ENCODE measurements around the gene CDH22.

Gene CDH22

DNA sequence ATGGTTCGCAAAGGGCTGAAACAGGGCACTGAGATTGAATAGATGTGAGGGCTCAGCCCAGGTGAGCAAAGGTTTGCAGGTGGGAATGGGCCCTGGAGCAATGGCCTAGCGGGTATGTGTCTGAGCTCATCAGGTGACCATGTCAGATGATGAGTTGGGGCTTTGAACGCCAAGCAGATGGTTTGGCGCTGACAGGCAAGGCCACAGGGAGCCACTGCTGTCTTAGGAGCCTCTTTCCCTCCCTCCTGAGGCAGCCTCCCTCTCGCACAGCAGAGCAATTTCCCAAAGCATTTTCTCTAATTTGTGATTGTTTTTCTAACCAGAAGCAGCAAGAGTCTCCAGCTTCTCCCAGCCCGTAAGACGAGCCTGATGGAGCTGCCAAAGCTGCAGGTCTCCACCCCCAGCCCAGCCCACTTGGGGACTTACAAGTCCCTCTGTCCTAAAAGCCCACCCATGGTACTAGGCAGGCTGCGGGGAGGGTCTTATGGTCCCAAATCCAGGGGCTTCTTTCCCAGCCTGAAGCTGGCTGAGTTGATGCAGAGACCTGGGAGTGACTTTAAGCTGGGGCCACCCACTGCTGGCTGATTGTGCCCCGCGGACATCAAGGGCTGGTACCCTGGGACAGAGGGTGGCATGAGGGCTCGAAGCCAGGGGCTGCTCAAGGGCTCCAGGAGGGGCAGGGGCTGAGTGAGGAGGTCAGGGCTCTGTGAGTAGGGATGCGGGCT, 11.6 kb downstream of the CDH22 start:
- DNase-seq: peak; percentile 95

DNA sequence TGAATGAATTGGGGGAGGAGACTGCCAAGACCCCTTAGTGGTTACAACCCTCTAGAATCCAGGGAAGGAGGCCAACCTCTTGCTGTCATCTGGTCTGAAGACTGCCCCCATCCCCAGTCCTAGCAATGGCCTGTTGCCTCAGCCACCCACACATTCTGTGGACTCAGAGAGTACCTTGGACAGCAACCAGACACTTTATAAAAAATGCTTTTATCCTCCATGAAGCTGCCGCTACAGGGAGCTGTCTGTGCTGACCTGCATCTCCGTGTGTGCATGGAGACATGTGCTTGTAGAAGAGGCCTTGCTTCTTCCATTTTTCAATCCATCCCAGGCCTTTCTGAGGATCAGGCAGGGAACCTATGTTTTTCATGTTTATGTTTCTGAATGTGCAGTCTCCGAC, 15.2 kb downstream of the CDH22 start:
- DNase-seq: no peak

DNA sequence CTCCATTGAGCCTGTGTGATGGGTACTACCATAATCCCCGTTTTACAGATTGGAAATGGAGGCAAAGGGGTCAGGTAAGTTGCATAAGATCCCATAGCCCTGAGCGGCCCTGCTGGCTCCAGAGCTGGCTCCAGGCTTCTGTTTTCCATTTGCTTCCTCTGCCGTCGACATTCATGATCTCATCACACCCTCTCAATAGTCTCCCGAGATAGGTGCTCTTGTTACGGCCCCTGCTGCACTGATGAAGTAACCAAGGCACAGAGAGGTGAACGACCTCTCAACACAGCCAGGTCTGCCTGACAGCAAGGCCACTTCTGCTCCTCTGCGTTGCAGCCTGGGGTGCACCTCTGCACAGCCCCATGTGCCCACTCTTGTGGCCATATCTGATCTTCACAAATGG, 16.9 kb downstream of the CDH22 start:
- DNase-seq: no peak

DNA sequence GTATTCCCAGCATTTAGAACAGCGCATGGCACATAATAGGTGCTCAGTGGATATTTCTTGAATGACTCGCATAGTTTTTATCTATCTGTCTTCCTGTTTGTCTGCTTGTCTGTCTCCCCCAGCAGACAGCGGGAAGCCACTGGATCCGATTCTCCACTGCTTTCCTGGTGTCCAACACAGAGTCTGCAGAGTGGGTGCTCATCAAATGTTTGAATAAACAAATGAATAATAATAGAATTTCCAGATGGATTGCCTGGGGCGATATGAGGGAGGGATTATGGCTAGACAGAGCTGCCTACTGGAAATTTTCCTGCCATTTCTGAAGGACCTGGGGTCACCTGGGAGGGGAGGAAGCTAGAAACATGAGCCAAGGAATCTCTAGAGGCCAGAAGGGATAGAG, 18.9 kb downstream of the CDH22 start:
- peak; percentile 91 for DNase-seq

DNA sequence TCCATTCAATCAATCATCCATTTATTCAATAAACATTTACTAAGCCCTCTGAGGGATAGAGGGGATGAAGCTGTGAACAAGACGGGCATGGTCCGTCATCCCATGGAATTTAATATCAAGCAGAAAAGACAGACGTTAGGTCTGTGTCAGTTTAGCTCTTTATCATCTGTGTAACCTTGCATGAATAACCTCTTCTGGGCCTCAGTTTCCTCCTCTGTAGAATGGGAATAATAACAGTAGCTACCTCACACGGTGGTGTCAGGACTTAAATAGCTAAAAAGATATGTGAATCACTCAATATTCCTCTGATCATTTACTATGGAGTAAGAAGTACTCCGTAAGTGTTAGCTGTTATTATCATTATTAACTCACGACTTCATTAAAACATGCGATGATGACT, 21.3 kb downstream of the CDH22 start:
- no peak for DNase-seq

DNA sequence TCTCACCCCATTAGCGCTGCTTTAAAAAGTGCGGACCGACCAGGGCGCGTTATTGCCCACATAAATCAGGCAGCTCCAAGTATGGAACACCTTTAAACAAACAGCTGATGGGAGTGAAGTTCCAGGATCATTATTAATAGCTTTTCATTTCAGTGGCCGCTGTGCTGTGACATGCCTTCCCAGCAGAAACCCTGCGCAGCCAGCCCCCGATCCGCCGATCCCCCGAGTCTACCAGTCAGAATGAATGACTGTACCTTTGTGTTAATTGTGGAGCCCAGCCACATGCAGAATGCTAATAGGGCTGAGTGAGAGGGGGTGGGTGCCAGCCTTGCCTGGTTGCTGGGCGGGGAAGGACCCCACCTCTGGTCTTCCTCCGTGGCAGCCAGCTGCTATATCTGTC, 21.9 kb downstream of the CDH22 start:
- DNase-seq: no peak

DNA sequence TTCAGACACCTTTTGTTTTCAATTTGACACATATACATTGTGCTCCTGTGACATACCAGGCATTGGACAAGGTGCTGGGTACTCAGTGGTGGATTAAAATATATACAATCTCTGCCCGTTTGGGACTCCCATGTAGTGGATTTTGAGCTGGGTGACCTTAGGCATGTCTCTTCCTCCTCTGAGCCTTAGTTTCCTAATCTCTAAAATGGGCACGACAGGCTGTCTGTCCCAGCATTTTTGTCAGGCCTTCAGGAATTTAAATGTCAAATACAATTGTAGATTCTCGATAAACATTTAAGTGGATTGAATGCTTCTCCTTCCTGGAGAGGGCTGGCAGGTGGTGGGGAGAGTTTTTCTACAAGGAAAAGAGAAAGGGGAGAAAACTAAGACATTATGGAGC, 22.6 kb downstream of the CDH22 start:
- DNase-seq: no peak

DNA sequence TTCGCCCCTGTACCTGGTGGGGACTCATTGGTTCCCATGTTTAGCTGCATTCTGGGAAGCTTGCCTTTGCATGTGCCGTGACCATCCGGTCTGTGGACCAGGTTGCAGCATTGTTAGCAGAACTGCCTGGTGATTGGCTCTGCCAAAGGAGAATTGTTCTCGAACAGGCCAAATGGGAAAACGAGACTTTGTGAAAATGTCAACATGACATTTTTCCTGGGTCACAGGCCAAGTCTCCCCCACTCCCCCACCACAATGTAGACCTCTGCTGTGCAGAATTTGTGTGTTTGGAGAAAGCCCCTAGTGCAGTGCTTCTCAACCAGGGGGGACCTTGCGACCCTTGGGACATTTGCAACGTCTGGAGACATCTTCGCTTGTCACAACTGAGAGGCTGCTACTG, 23.2 kb downstream of the CDH22 start:
- DNase-seq: no peak

DNA sequence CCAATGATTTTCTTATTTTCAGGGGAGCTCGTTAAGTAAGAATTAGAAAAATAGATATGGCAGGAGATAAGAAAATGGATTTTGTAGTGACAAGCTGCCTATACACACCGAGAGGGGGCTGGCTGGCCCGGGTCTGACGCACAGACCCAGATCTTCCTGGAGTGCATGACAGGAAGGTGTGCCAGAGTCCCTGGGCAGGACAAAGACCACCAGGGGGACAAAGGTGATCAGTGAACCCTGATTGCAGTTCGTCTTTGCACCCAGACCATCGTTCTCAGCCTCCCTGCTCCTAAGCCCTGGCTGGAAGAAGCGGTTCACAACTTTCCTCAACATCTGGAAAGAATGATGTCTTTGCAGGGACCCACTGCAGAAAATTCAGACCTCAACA, 24.3 kb downstream of the CDH22 start:
- no peak for DNase-seq

DNA sequence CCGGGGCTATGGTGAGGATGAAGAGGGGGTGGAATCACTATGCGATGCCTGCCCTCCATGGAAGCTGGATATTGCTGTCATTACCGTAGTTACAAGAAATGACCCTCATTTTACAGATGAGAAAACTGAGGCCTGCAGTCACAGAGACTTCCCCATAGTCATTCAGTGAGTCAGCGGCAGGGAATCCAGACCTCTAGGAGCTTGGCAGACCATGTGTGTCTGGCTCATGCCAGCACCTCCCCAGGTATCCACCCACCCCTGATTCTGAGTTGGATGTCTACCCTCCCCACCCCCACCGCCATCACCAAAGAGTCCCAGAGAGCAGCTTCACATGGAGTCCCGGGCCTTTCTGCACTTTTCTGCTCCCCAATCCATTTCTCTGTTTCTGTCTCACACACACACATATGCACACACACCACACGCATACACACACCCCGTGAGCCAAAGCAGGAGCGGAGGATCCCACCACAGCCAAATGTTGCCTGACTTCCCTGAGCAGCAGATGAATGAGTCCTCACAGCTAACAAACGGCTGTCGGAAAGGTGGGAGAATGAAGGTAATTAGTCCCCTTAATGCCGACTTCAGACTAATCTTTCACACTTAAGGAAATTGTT, 24.8 kb downstream of the CDH22 start:
- DNase-seq: no peak

DNA sequence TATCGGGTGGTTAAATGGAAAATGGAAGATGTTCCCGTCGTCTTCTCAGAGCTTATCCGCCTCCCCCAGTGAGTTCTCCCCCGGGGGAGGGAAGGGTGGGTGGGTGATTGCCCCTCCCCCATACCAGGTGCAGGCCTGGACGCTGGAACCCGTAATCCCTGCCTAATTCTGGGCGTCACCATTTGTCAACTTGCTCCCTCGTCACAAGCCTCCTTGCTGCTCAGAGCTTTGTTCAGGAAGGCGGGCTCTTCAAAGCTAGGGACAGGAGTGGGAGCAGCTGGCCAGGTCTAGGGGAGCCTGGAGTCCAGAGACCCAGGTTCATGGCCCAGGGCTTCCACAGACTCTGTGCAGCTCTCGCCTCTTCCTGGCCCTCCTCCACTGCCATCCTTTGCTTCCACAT, 25.6 kb downstream of the CDH22 start:
- DNase-seq: peak; percentile 33

DNA sequence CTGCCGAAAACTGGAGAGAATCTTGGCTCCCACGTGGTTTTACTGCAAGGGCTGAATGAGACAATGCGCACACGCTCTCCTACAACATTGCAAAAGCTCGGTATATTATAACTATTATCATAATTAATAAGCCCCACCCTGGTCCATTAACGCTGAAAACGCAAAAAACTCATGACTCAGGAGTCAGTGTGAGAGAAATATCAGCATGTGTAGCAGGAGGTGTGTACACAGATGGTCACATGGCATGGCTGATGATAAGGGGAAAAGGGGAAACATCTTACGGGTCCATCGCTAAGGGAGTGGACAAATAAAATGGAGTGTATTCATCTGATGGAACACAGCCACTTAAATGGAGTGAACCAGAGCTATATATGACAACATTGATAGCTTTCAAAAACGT, 29.2 kb downstream of the CDH22 start:
- no peak for DNase-seq

DNA sequence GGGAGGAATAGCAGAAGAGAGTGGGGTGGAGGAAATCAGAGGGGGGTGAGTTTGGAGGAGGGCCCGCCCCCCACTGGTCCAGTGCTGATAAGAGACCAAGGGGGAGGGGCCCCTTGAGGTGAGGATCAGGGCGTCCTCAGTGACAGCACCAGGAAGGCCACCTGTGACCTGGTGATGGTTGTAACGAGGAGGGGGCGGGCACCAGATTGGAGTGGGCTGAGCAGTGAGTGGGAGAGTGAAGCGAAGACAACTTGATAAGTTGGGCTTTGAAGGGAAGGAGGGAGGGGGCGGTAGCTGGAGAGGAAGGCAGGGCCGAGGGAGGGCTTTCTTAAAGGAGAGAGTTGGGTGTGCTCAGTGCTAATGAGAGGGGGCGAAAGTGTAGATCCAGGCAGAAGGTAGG, 30.7 kb downstream of the CDH22 start:
- no peak for DNase-seq

DNA sequence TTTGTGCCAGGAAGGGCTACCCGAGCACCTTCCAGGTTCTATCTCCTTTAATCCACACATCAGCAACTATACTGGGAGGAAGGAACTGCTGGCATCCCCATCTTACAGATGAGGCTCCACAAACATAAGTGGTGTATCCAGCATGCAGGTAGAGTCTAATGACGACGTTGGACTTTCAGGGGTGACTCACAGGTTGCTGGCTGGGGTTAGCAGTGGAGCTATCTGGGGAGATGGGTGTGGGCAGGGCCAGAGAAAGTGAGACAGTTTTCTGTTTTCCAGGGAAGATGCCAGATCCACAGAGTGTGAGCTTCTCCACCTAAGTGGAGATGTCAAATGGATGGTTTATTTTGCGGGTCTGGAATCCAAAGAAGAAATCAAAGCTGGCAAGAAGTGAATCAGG, 31.8 kb downstream of the CDH22 start:
- DNase-seq: no peak

DNA sequence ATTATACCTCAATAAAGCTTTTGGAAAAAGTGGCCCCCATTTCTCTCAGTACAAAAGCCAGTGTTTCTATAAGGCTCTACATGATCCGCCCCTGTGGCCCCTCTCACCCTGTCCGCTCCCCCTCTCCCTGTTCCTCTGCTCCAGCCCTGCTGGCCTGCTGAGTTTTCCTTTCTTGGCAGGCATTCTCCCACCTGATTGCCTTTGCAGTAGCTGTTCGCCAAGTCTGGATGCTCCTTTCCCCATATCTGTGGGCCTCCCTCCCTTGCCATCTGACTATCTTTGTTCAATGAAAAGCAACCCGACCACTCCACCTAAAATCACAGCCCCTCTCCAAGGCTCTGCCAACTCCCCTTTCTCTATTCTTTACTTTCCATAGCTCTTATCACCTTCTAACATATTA, 33.2 kb downstream of the CDH22 start:
- peak; percentile 68 for DNase-seq

DNA sequence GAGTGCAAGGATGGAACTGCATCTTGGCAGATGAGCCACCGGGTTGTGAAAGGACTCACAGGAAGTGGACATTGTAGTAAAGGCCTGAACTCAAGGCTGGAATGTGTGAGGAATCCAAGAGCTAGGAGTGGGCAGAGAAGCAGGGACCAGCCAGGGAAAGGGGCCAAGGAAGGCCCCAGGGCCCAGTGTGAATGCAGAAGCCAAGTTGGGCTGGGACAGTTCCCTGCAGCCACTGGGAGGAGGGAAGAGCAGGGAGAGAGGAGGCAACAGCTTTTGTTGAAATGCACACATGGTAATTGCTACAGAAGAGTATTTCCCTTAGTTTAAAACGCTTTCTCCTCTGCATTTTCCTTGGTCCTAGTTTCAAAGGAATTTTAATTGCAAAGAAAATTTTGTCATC, 34.6 kb downstream of the CDH22 start:
- DNase-seq: no peak

DNA sequence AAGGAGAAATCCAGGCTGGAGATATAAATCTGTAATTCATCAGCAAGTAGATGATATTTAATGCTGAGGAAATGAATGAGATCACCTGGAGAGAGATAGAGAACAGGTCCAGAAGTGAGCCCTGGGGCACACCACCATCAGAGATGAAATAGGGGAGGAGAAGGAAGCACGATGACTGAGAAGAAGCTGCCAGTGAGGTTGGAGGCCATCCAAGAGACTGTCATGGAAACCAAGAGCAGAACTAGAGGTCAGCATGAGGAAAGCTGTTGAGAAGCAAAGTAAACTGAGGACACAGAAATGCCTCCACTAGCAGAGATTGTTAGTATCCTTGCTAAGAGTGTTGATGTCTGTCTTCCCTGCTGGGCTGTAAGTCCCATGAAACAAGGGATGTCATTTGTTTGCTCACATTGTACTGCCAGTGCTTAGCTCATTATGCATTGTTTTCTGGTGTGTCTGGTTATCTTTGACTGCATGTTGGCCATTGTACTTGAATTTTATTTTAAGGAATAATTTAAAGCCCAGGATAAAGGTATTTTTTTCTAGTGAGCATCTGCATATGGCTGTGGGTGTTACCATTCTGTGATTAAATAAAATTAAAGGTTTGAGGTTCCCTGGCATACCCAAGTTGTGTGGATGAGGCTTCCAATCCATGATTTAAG, 35.8 kb downstream of the CDH22 start:
- DNase-seq: no peak

DNA sequence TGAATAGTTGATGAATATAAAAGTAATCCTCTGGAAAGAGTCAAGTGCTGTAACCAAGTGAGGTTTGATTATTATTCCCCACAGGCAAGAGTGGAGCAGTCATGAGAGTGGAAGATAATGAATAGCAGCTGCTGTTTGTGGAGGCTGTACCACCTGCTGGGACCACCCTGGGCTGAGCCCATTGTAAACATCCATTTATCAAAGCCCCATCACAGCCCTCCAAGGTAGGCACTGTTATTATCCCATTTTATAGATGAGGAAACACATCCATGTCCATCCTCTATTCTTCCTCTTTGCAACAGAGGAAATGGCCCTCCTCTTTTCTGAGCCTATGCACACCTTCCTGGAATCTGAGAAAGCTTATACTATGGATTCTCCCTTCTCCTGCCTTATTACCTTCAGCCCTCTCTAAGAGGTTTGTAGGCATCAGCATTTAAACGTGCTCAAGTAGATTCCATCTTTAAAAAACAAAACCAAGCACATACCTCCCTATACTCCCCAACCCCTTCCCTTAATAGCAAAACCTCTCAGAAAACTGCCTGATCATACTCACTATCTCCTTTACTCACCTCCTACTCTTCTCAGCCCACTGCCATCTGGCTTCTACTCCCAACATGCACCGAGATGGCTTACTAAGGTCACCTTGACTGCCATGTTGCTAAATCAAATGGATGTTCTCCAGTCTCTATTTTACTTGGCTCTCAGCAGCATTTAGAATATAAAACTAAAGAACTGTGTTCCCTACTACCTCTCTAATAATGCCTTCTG, 37.1 kb downstream of the CDH22 start:
- peak; percentile 75 for DNase-seq

DNA sequence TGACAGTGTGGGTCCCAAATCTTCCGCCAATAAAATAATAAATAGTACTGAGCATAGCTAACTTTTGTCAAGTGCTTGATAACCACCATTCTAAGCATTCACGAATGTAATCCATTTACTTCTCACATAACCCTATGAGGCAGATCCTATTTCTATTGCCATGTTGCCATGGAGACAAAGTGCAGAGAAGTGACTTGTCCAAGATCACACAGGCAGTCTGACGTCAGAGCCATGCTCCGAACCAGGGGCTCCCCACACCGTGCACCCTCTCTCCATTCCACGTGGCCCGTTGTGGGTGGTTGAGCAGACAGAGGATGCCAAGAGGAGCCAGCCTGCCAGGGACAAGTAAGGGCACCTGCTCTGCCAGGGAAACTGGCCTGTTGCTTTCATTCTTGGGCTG, 38.9 kb downstream of the CDH22 start:
- no peak for DNase-seq

DNA sequence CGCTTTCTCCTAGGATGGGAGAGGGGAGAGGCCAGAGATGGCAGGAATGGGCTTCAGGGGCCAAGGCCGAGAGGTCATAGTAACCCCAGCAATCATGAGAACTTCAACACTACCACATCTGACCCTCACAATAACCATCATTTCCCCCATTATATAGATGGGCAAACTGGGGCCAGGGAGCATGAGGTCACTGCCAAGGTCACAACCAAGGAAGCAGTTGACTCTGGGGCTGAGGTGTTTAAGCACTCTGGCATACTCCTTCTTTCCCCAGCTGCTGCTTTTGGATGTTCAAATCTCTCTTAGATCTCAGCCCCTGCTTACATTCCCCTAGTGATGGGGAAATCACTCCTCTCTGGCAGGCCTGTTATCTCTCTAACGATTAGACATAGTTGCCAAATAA, 39.6 kb downstream of the CDH22 start:
- no peak for DNase-seq

DNA sequence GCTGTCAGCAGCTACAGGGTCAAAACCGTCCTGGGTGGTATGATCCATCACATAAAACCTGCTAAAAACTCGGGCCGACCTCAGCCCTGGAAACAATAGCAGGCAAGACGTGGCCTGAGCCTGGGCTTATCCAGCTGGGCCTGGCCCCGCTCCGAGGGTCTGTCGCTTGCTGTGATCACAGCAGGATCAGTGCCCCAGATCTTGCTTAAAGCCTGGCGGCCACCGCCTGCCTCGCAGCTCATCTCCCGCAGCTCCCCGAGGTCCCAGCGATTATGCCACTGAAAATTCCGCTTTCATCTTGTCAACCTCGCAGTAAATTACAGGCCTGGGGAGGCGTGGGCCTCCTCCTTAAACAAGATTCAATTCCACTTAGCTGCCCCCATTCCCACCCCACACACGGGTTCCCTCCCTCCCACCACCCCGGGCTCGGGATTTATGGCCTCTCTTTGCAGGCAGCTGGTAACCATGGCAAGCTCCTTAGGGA, 40.1 kb downstream of the CDH22 start:
- peak; percentile 92 for DNase-seq

DNA sequence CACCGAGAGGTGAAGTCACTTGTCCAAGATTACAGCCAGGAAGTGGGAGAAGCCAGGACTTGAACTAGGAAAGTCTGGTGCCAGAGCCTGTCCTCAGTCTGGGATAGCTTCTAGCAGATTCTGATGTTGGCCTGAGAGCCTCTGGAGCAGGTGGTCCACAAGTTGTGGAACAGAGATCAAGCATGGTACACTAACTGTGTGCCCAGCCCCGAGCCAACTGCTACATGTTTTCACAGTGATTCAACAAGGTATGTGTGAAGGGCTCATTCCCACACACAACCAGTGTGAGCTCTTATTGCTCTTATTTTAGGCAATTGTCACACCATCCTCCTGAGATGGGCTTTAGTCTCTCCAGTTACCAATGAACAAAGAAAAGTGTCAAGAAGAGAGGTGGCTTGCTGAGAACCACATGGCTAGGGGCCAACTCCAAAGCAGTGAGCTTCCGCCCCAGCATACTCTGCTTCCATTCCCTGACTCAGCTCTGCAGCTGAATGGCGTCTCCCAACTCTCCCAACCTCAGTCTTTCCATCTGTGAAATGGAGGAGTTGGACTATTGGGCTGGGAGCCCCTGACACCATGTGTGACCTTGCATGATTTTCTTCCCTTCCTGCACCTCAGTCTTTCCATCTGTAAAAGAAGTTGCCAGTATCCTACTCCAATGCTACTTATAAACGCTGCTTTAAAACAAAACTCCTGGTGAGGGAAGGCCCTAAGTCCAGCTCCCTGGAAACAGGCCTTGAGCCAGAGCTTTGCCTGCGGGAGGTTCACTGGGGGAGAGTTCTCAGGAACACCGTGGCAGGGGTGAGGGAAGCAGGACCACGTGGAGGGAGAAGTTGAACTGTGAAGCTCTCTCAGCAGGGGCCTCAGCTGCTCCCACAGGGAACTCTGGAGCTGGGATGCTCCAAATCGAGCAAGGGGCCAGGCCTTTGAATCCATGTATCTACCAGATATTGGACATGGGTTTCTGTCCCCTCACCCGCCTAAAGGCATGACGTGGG, 40.9 kb downstream of the CDH22 start:
- peak; percentile 60 for DNase-seq
